ENCODE data around the gene ME2. TPM values are rescaled to one million over a fixed set of nuclear protein-coding genes. Genes with fewer than 3 reads are reported as not detected.

The ME2 gene
- total RNA-seq: 19.0 and 20.0 TPM in 2 replicates

DNA sequence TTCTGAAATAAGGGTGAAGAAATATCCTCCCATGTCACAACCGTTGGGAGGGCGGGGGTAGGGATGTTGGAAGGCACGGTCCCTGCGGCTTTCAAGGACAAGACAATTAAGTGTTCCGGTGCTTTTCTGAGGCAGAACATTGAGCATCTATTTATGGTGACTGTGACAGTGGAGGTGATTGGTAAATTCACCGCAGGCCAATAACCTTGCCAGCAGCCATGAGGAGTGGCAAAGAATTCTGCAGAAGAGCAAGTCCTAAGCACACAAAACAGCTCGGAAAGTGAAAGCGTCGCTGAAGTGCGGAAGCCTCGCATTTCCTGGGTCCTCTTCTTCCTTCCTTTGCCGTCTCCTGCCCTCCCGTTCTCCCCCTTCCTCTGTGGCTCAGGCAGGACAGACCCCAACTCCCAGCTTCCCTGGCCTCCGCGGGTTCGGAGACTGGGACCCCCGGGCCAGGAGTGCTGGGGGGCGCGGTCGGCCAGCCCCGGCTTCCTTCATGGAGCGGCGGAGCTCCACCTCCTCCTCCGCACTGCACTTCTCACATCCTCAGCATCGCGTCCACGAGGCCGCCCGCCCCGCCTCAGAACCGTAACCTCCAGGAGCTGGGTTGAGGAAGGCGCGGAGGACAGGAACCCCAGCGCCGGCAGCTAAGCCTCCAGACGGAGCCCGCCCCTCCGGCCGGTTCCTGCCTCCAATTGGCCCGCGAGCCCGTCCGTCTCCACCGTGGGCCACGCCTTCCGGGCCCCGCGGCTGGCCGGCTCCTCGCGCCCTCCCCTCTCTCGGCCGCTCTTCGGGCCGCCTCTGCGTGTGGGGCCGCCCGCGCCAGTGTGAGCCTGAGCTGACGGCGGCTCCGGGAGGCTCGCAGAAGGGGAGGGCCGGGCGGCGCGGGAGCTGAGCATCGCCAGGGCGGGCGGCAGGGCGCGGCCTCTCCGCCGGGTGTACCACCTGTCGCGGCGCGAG lies at the start of gene ME2:
TSS of gene ME2 (plus strand) at position 774 of the 957 bp plus-strand sequence. CDS start 16,703 bp downstream, outside the sequence.

DNA sequence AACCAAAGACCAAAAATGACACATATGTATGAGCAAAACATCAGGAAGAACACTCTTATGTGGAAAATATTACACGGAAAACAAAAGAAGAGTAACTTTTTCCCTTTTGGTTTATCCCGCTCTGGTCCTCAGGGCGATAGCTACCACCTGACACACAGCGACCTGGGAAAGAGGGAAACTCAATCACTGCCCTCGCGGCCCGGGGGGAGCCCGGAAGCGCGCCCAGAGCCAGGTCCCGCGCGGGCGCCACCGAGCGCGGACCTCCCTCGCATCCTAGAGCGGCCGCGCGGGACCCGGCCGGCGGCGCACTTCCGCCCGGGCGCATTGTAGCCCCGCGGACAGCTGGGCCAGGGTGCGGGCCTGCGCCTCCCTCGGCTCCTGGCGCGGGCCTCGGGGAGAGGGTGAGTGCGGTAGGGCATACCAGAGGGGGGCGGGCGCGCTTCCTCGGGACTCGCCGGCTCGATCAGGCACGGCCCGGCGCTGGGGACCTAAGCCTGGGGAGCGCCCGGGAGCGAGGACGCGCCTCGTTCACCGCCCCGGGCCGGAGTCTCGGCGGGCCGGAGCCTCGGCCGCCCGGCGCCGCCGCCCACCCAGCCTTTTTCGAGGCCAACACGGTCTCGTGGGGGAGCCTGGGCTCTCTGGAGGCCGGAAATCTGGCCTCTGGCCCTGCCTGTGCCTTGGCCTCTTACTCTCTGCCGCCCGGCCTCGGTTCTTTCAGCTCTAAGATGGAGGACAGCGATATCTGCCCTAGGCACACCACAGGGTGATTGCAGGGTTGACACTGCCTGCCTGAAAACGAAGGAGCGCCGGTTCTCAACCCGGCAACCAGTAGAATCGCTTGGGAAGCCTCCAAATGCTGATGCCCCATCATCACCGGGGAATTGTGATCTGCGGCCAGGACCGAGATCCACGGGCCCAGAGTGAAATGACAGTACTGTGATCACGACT lies 89.1 kb downstream of the ME2 start, which contains the start of gene ELAC1:
TSS of gene ELAC1 (plus strand) at position 327 of the 948 bp plus-strand sequence. CDS start 6,365 bp downstream, outside the sequence.

Other genes with a start within 250 kb of the ME2 start
- gene MRO, start 59.1 kb upstream of the ME2 start, total RNA-seq: 2.1 and 6.9 TPM in 2 replicates
- 4.2 and 7.9 TPM in 2 replicates for gene ELAC1, start 88.9 kb downstream of the ME2 start, total RNA-seq
- gene SMAD4, start 151.1 kb downstream of the ME2 start, total RNA-seq: 46.2 and 78.0 TPM in 2 replicates